GM12878 (cell line): ENCODE data around the gene LDLRAP1. TPM values are rescaled to one million over a fixed set of nuclear protein-coding genes. Genes with fewer than 3 reads are reported as not detected.

Experiments used
- ATAC-seq: fragments of 200-7000 bp; cut with Tn5 transposase; 3 replicates; pipeline ENCODE4 v1.9.1; 2020; ENCODE audit warnings: mild to moderate bottlenecking, moderate library complexity
- BruUV-seq: library from RNA; stranded (reverse); fragments of 400-500 nt; replicated peaks from 2 replicates; lab custom pipeline; 2021; lab: Mats Ljungman, UMichigan
- CTCF ChIA-PET: fragments of 300-600 bp; sonication (Branson Sonifier 250); formaldehyde crosslinking; extraction: SDS; loops from one replicate; lab custom pipeline; 2021; ENCODE audit warnings: inconsistent platforms; lab: Yijun Ruan, JAX
- POLR2A ChIA-PET: fragments of 350-600 bp; formaldehyde crosslinking; extraction: SDS; loops from one replicate; lab custom pipeline; 2021; ENCODE audit warnings: inconsistent platforms; lab: Charles Lee
- RAD21 ChIA-PET: fragments of 300-600 bp; sonication (Branson Sonifier 250); formaldehyde crosslinking; loops from one replicate; lab custom pipeline; 2023; ENCODE audit warnings: antibody characterized with exemption; ENCODE audit not compliant: unreplicated experiment; lab: Charles Lee
- SMC1A ChIA-PET: fragments of 300-600 bp; sonication (Branson Sonifier 250); formaldehyde crosslinking; loops from one replicate; lab custom pipeline; 2023; ENCODE audit not compliant: unreplicated experiment, uncharacterized antibody; lab: Charles Lee
- DNase-seq: peaks from one replicate; pipeline ENCODE4 v3.0.0-alpha.2; 2011; ENCODE audit warnings: low read depth, low spot score
- FAIRE-seq: peaks from 3 replicates; lab custom pipeline; 2011; peaks lifted over from hg19 to GRCh38; lab: Jason Lieb, UNC
- H2AFZ ChIP-seq: 2 replicates; pipeline ENCODE4 v1.6.0; 2011; ENCODE audit warnings: low read depth, low read length, control low read depth; ENCODE audit not compliant: control insufficient read depth
- H3K27ac ChIP-seq: 2 replicates; pipeline ENCODE4 v1.5.1; 2011; ENCODE audit warnings: control low read depth; ENCODE audit not compliant: control insufficient read depth, insufficient read depth
- H3K27me3 ChIP-seq, 2 experiments: replicated peaks in 1 of 2; 2 replicates each; pipeline versions ENCODE4 v1.6.0 to v1.6.1; 2011; ENCODE audit warnings: low read length in 1 of 2; ENCODE audit not compliant: control insufficient read depth in 2 of 2, insufficient read depth in 2 of 2
- H3K36me3 ChIP-seq, 2 experiments: 2 replicates each; pipeline ENCODE4 v1.5.1; 2011; ENCODE audit warnings: low read length in 1 of 2; ENCODE audit not compliant: control insufficient read depth in 2 of 2, insufficient read depth in 2 of 2
- H3K4me1 ChIP-seq: 2 replicates; pipeline ENCODE4 v1.6.1; 2011; ENCODE audit warnings: mild to moderate bottlenecking, low read length, moderate library complexity, mixed read lengths; ENCODE audit not compliant: control insufficient read depth, insufficient read depth
- H3K4me2 ChIP-seq: 2 replicates; pipeline ENCODE4 v1.6.0; 2011; ENCODE audit warnings: control low read depth; ENCODE audit not compliant: control insufficient read depth, insufficient read depth
- H3K4me3 ChIP-seq: fragments of 200-600 bp; sonication (generic); 2 replicates; pipeline ENCODE4 v1.5.1; 2016
- H3K79me2 ChIP-seq: 2 replicates; pipeline ENCODE4 v1.6.0; 2011; ENCODE audit warnings: low read length; ENCODE audit not compliant: control insufficient read depth, insufficient read depth
- H3K9ac ChIP-seq: 2 replicates; pipeline ENCODE4 v1.8.0; 2011; ENCODE audit warnings: low read length, control low read depth, mixed read lengths; ENCODE audit not compliant: control insufficient read depth, insufficient read depth
- H3K9me3 ChIP-seq: replicated peaks from 3 replicates; pipeline ENCODE4 v1.5.1; 2011; ENCODE audit warnings: mild to moderate bottlenecking, low read length; ENCODE audit not compliant: control insufficient read depth, insufficient read depth
- H4K20me1 ChIP-seq: 2 replicates; pipeline ENCODE4 v1.6.0; 2011; ENCODE audit not compliant: control insufficient read depth, insufficient read depth
- CEBPB ChIP-seq, 2 experiments: fragments of 150-350 bp in 1 of 2; IDR thresholded peaks; 2 replicates each; pipeline ENCODE4 v1.6.1; 2012 to 2014; ENCODE audit warnings: low read depth in 2 of 2, low read length in 2 of 2, borderline replicate concordance in 1 of 2, inconsistent platforms in 1 of 2
- DPF2 ChIP-seq: fragments of 450-650 bp; IDR thresholded peaks from 2 replicates; pipeline ENCODE4 v1.6.1; 2017; ENCODE audit warnings: mild to moderate bottlenecking
- MEF2B ChIP-seq: fragments of 450-650 bp; IDR thresholded peaks from 2 replicates; pipeline ENCODE4 v1.6.1; 2018; ENCODE audit warnings: mild to moderate bottlenecking, moderate library complexity; ENCODE audit not compliant: partially characterized antibody, poor library complexity, severe bottlenecking
- RAD21 ChIP-seq: IDR thresholded peaks from 2 replicates; pipeline ENCODE4 v1.6.1; 2011; ENCODE audit warnings: mild to moderate bottlenecking, low read depth, low read length, moderate library complexity; ENCODE audit not compliant: insufficient read depth
- TAF1 ChIP-seq: IDR thresholded peaks from 2 replicates; pipeline ENCODE4 v1.6.1; 2011; ENCODE audit warnings: mild to moderate bottlenecking, low read depth, low read length, borderline replicate concordance
- ZNF384 ChIP-seq: IDR thresholded peaks from 2 replicates; pipeline ENCODE4 v1.6.1; 2012; ENCODE audit warnings: low read depth, mild to moderate bottlenecking, low read length, improper control_type of control experiment, borderline replicate concordance
- WGBS: methylation state at CpG from one replicate; pipeline ENCODE4 v1.1.6; 2016; ENCODE audit warnings: low lambda C conversion rate; ENCODE audit not compliant: insufficient replicate concordance, insufficient coverage; ENCODE audit errors: missing lambda C conversion rate; 5-methylcytosine and 5-hydroxymethylcytosine counted together
- in situ Hi-C: fragments of 300-500 bp; cut with MboI; formaldehyde crosslinking; loops from 9 replicates; pipeline ENCODE4 v1.14.3; 2018; ENCODE audit warnings: mixed read lengths
- intact Hi-C: fragments of 100-400 bp; cut with micrococcal nuclease; formaldehyde crosslinking; loops from one replicate; pipeline ENCODE4 v1.14.2; 2022; ENCODE audit not compliant: unreplicated experiment
- polyA plus RNA-seq, 11 experiments: library from polyadenylated mRNA; depleted of rRNA in 4 of 11; unstranded in 6 of 11; stranded (reverse) in 5 of 11; fragments of >200 nt; fragmentation: Nextera tagmentation in 4 of 11; fragmentation: Illumina TruSeq in 1 of 11; extraction: Ambion mirVana in 4 of 11; extraction: Trizol in 1 of 11; gene quantifications; 1 replicate in 1 of 11; 2 replicates in 10 of 11; pipeline versions ENCODE4 v1.2.1 to v1.2.3, GENCODE V29; 2011 to 2016; ENCODE audit warnings: inconsistent platforms in 2 of 11, missing spikeins in 2 of 11, low read depth in 1 of 11
- total RNA-seq, 4 experiments: library from RNA; depleted of rRNA in 3 of 4; stranded (reverse); fragments of >200 nt in 3 of 4; fragmentation: Illumina TruSeq in 1 of 4; extraction: Trizol in 1 of 4; gene quantifications; 2 replicates each; pipeline versions ENCODE4 v1.2.1 to v1.2.3, GENCODE V29; 2013 to 2021
- TF ChIP-seq, protein P1 (sequence below): fragments of 450-650 bp; conservative IDR thresholded peaks from 2 replicates; pipeline ENCODE4 v1.6.1; 2017; ENCODE audit warnings: mild to moderate bottlenecking, moderate library complexity
- TF ChIP-seq, protein P2 (sequence below): IDR thresholded peaks from 2 replicates; pipeline ENCODE4 v1.6.1; 2012; ENCODE audit warnings: low read depth, low read length, improper control_type of control experiment
- TF ChIP-seq, protein P3 (sequence below): fragments of 450-650 bp; formaldehyde crosslinking; IDR thresholded peaks from 2 replicates; pipeline ENCODE4 v1.4.0; 2022; ENCODE audit warnings: mild to moderate bottlenecking, moderate library complexity

LDLRAP1 gene
- total and polyA plus RNA-seq, 10 of the 15 experiments (the other 5 are each of a cell fraction or from before 2014, with no cell fraction given), result 0.43 to 37.6 (median 22.0) TPM

DNA sequence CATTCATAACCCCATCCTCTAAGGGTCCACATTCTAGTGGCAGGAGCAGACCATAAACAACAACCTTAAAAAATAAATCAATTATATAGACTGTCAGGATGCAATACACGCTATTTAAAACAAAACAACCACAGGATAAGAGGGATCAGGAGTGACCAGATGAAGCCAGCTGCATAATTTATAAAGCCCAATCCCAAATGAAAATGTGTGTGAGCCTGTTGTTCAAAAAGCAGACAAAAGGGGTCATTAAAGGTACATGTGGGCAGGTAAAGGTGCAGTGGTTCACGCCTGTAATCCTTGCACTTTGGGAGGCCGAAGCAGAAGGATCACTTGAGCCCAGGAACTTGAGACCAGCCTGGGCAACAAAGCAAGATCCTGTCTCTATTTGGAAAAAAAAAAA, 10.4 kb upstream of the LDLRAP1 start:
- in situ Hi-C loops (no loop called here), intact Hi-C loops (no loop called here)
- H4K20me1 ChIP-seq, result no peaks in the 10 kb centered on the region
- no peak overlapping the region for H3K9ac ChIP-seq
- WGBS, result 26% methylated on average over 3 of the region's 3 CpGs
- no peak overlapping the region for H2AFZ ChIP-seq
- ChIA-PET RAD21 (no interaction called here), POLR2A (no interaction called here), SMC1A (no interaction called here), CTCF (interaction anchor here (1.7 to 3.7 kb wide), 2 partner anchors 263 to 276 kb away, joined by 4 to 11 read pairs; no protein-coding TSS in a partner anchor)
- peaks cover 1 to 2% of the 10 kb centered on the region in 2 experiments; a peak in 2 of 4 replicates for H3K27me3 ChIP-seq
- no peak for FAIRE-seq
- H3K4me3 ChIP-seq, result no peak overlapping the region
- no peaks in the 10 kb centered on the region for H3K36me3 ChIP-seq
- H3K79me2 ChIP-seq, result no peaks in the 10 kb centered on the region
- DNase-seq, result no peak
- no peak overlapping the region for H3K4me2 ChIP-seq
- no peak for ATAC-seq
- H3K4me1 ChIP-seq, result no peaks in the 10 kb centered on the region
- TF ChIP-seq MEF2B (no peak), RAD21 (peak; percentile 28)
- no peak overlapping the region for H3K27ac ChIP-seq
- no TSS peak for BruUV-seq
- H3K9me3 ChIP-seq, result no peaks in the 10 kb centered on the region

DNA sequence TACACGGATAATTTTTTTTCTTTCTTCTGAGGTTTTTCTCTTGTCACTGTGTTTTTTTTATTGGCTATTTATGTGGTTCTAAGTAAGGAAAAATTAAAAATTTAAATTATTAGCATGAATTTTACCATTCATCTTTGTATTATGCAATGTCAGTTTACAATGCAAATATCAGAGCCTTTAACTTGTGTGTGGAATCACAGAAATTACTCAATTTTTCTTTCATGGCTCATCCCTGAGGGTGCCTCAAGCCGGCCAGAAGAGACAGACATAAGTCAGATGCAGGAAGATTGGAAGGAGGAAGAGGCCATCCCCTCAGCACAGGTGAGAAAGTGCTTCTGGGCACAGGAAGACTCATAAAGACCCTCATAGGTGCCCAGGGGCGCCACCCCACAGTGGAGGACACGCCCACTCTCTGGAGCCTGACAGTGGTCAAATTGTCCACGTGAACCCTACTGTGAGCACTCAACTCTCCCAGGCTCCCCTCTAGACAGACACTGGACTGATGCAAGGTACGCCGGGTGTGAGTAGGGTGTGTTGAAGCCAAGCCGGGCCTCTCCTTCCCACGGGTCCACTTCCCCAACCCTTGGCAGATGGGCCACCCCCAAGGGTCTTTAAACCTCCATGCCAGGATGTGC, 9.5 kb upstream of the LDLRAP1 start:
- no peak overlapping the region for H2AFZ ChIP-seq
- no peaks in the 10 kb centered on the region for H3K36me3 ChIP-seq
- 55% methylated on average over 9 of the region's 9 CpGs for WGBS
- H3K4me2 ChIP-seq, result no peak overlapping the region
- H3K27ac ChIP-seq, result no peak overlapping the region
- H3K27me3 ChIP-seq, result peaks cover 1 to 2% of the 10 kb centered on the region in 2 experiments; a peak in 2 of 4 replicates
- DNase-seq, result no peak
- H3K79me2 ChIP-seq, result no peaks in the 10 kb centered on the region
- no TSS peak for BruUV-seq
- FAIRE-seq, result no peak
- ATAC-seq, result no peak
- intact Hi-C loops, result no loop called here
- H3K9me3 ChIP-seq, result no peaks in the 10 kb centered on the region
- no peaks in the 10 kb centered on the region for H3K4me1 ChIP-seq
- in situ Hi-C loops, result no loop called here
- POLR2A ChIA-PET, result no interaction called here
- SMC1A ChIA-PET, result no interaction called here
- H3K4me3 ChIP-seq, result no peak overlapping the region
- H3K9ac ChIP-seq, result no peak overlapping the region
- no peaks in the 10 kb centered on the region for H4K20me1 ChIP-seq
- CTCF ChIA-PET, result interaction anchor here (1.2 to 3.7 kb wide), 2 partner anchors 48 to 276 kb away, joined by 3 to 11 read pairs; no protein-coding TSS in a partner anchor
- RAD21 ChIA-PET, result no interaction called here
- TF ChIP-seq, protein P1, sequence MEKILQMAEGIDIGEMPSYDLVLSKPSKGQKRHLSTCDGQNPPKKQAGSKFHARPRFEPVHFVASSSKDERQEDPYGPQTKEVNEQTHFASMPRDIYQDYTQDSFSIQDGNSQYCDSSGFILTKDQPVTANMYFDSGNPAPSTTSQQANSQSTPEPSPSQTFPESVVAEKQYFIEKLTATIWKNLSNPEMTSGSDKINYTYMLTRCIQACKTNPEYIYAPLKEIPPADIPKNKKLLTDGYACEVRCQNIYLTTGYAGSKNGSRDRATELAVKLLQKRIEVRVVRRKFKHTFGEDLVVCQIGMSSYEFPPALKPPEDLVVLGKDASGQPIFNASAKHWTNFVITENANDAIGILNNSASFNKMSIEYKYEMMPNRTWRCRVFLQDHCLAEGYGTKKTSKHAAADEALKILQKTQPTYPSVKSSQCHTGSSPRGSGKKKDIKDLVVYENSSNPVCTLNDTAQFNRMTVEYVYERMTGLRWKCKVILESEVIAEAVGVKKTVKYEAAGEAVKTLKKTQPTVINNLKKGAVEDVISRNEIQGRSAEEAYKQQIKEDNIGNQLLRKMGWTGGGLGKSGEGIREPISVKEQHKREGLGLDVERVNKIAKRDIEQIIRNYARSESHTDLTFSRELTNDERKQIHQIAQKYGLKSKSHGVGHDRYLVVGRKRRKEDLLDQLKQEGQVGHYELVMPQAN, result no peak
- TF ChIP-seq ZNF384, result no peak
- no peak for TF ChIP-seq CEBPB (IDR thresholded peaks at IDR 0.05; ENCODE audit: borderline replicate concordance in 1 of 2, low read depth in 2 of 2, low read length in 2 of 2)
- TF ChIP-seq DPF2, result no peak
- TF ChIP-seq TAF1, result no peak
- TF ChIP-seq, protein P2, sequence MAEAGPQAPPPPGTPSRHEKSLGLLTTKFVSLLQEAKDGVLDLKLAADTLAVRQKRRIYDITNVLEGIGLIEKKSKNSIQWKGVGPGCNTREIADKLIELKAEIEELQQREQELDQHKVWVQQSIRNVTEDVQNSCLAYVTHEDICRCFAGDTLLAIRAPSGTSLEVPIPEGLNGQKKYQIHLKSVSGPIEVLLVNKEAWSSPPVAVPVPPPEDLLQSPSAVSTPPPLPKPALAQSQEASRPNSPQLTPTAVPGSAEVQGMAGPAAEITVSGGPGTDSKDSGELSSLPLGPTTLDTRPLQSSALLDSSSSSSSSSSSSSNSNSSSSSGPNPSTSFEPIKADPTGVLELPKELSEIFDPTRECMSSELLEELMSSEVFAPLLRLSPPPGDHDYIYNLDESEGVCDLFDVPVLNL, result no peak
- TF ChIP-seq, protein P3, sequence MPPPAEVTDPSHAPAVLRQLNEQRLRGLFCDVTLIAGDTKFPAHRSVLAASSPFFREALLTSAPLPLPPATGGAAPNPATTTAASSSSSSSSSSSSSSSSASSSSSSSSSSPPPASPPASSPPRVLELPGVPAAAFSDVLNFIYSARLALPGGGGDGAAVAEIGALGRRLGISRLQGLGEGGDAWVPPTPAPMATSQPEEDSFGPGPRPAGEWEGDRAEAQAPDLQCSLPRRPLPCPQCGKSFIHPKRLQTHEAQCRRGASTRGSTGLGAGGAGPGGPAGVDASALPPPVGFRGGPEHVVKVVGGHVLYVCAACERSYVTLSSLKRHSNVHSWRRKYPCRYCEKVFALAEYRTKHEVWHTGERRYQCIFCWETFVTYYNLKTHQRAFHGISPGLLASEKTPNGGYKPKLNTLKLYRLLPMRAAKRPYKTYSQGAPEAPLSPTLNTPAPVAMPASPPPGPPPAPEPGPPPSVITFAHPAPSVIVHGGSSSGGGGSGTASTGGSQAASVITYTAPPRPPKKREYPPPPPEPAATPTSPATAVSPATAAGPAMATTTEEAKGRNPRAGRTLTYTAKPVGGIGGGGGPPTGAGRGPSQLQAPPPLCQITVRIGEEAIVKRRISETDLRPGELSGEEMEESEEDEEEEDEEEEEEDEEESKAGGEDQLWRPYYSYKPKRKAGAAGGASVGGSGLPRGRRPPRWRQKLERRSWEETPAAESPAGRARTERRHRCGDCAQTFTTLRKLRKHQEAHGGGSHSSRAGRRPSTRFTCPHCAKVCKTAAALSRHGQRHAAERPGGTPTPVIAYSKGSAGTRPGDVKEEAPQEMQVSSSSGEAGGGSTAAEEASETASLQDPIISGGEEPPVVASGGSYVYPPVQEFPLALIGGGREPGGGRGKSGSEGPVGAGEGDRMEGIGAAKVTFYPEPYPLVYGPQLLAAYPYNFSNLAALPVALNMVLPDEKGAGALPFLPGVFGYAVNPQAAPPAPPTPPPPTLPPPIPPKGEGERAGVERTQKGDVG (CRISPR knock-in tag), result no peak
